H1 (cell line): Measurements from ENCODE around the gene RNGTT. TPM values are rescaled to one million over a fixed set of nuclear protein-coding genes. Genes with fewer than 3 reads are reported as not detected.

Experiments
- CTCF ChIA-PET: fragments of 300-600 bp; sonication (Branson Sonifier 250); formaldehyde crosslinking; loops from one replicate; lab custom pipeline; 2021; ENCODE audit not compliant: partially characterized antibody; lab: Charles Lee
- POLR2A ChIA-PET: fragments of 300-600 bp; sonication (Branson Sonifier 250); formaldehyde crosslinking; loops from one replicate; lab custom pipeline; 2021; ENCODE audit warnings: inconsistent platforms; ENCODE audit not compliant: partially characterized antibody; lab: Charles Lee
- DNase-seq, 2 experiments: peaks; one replicate each; pipeline versions ENCODE4 v3.0.0 to v3.0.0-alpha.2; 2010 to 2022; ENCODE audit warnings: low spot score in 2 of 2, low read depth in 1 of 2, mixed read lengths in 1 of 2
- FAIRE-seq: peaks from 2 replicates; lab custom pipeline; 2011; peaks lifted over from hg19 to GRCh38; lab: Jason Lieb, UNC
- H2AFZ ChIP-seq: 2 replicates; pipeline ENCODE4 v1.8.1; 2012; ENCODE audit warnings: low read length, inconsistent platforms
- H2AK5ac ChIP-seq: 2 replicates; pipeline ENCODE4 v1.6.1; 2013; ENCODE audit warnings: low read depth, low read length
- H2BK120ac ChIP-seq: replicated peaks from 2 replicates; pipeline ENCODE3; 2013; ENCODE audit warnings: low read depth, low read length, inconsistent platforms
- H2BK12ac ChIP-seq: 2 replicates; pipeline ENCODE4 v1.6.1; 2013; ENCODE audit warnings: low read depth, low read length
- H2BK15ac ChIP-seq: 2 replicates; pipeline ENCODE4 v1.6.1; 2013; ENCODE audit warnings: low read length
- H2BK20ac ChIP-seq: 2 replicates; pipeline ENCODE4 v1.6.1; 2013; ENCODE audit warnings: low read length
- H2BK5ac ChIP-seq: 2 replicates; pipeline ENCODE4 v1.6.1; 2013; ENCODE audit warnings: low read depth, low read length
- H3K14ac ChIP-seq: 2 replicates; pipeline ENCODE4 v1.6.1; 2013; ENCODE audit warnings: inconsistent platforms; ENCODE audit not compliant: insufficient read length
- H3K18ac ChIP-seq: 2 replicates; pipeline ENCODE4 v1.6.1; 2013; ENCODE audit warnings: low read length; ENCODE audit errors: extremely low read depth
- H3K23ac ChIP-seq: 2 replicates; pipeline ENCODE4 v1.6.1; 2013; ENCODE audit warnings: inconsistent platforms; ENCODE audit not compliant: insufficient read length
- H3K23me2 ChIP-seq: 2 replicates; pipeline ENCODE4 v1.6.1; 2013; ENCODE audit warnings: low read depth, low read length
- H3K27ac ChIP-seq: 2 replicates; pipeline ENCODE4 v1.6.1; 2011; ENCODE audit warnings: low read depth, low read length, inconsistent platforms
- H3K27me3 ChIP-seq, 4 experiments: replicated peaks in 1 of 4; 1 replicate in 1 of 4; 2 replicates in 3 of 4; pipeline versions ENCODE4 v1.6.1 to v1.8.1; 2011 to 2013; ENCODE audit warnings: low read length in 3 of 4, mild to moderate bottlenecking in 3 of 4, inconsistent platforms in 2 of 4, mixed read lengths in 2 of 4, moderate library complexity in 1 of 4; ENCODE audit not compliant: control insufficient read depth in 3 of 4, insufficient read depth in 3 of 4; ENCODE audit errors: extremely low read depth in 1 of 4
- H3K36me3 ChIP-seq, 4 experiments: 2 replicates each; pipeline versions ENCODE4 v1.6.1 to v1.8.1; 2011 to 2013; ENCODE audit warnings: mild to moderate bottlenecking in 4 of 4, low read length in 3 of 4, moderate library complexity in 2 of 4, control low read depth in 1 of 4, inconsistent platforms in 1 of 4; ENCODE audit not compliant: insufficient read depth in 4 of 4, control insufficient read depth in 2 of 4
- H3K4ac ChIP-seq: replicated peaks from 2 replicates; pipeline ENCODE3; 2013; ENCODE audit warnings: low read length, low read depth, mixed read lengths, inconsistent platforms; ENCODE audit not compliant: insufficient read length
- H3K4me1 ChIP-seq, 4 experiments: replicated peaks in 1 of 4; 1 replicate in 1 of 4; 2 replicates in 3 of 4; pipeline versions ENCODE4 v1.6.1 to v1.8.1; 2011 to 2013; ENCODE audit warnings: low read length in 3 of 4, inconsistent platforms in 2 of 4, mixed read lengths in 1 of 4; ENCODE audit not compliant: insufficient read depth in 4 of 4, control insufficient read depth in 3 of 4
- H3K4me2 ChIP-seq, 2 experiments: 2 replicates each; pipeline versions ENCODE4 v1.6.1 to v1.8.1; 2011 to 2013; ENCODE audit warnings: low read depth in 2 of 2, low read length in 2 of 2, control low read depth in 1 of 2, inconsistent platforms in 1 of 2, mild to moderate bottlenecking in 1 of 2; ENCODE audit not compliant: insufficient read depth in 1 of 2
- H3K4me3 ChIP-seq, 4 experiments: fragments of 200-600, 300-600 bp in 1 of 4; sonication (generic), shearing (Covaris generic), sonication (Bioruptor Twin) in 1 of 4; 2 replicates each; pipeline versions ENCODE4 v1.5.1 to v1.8.1; 2011 to 2016; ENCODE audit warnings: low read length in 4 of 4, low read depth in 3 of 4, control low read depth in 2 of 4, inconsistent platforms in 2 of 4, mild to moderate bottlenecking in 2 of 4, mixed read lengths in 1 of 4, moderate library complexity in 1 of 4; ENCODE audit not compliant: insufficient read depth in 2 of 4; ENCODE audit errors: extremely low read depth in 1 of 4
- H3K56ac ChIP-seq: replicated peaks from 2 replicates; pipeline ENCODE3; 2013; ENCODE audit warnings: low read depth, mild to moderate bottlenecking, mixed read lengths, low read length, inconsistent platforms; ENCODE audit not compliant: insufficient read length
- H3K79me1 ChIP-seq: 2 replicates; pipeline ENCODE4 v1.6.1; 2013; ENCODE audit warnings: low read depth, low read length, control low read depth
- H3K79me2 ChIP-seq, 2 experiments: 2 replicates each; pipeline versions ENCODE4 v1.6.1 to v1.8.1; 2012 to 2013; ENCODE audit warnings: low read length in 2 of 2, mild to moderate bottlenecking in 2 of 2, inconsistent platforms in 1 of 2; ENCODE audit not compliant: insufficient read depth in 2 of 2, control insufficient read depth in 1 of 2
- H3K9ac ChIP-seq, 4 experiments: replicated peaks in 1 of 4; 1 replicate in 1 of 4; 2 replicates in 3 of 4; pipeline versions ENCODE4 v1.6.1 to v1.8.1; 2011 to 2013; ENCODE audit warnings: low read depth in 3 of 4, low read length in 3 of 4, control low read depth in 2 of 4, mild to moderate bottlenecking in 2 of 4, moderate library complexity in 2 of 4, inconsistent platforms in 1 of 4; ENCODE audit errors: extremely low read depth in 1 of 4
- H3K9me3 ChIP-seq, 2 experiments: 2 replicates each; pipeline versions ENCODE4 v1.6.1 to v1.8.1; 2012 to 2013; ENCODE audit warnings: mild to moderate bottlenecking in 2 of 2, moderate library complexity in 2 of 2, control low read depth in 1 of 2, inconsistent platforms in 1 of 2, low read depth in 1 of 2, low read length in 1 of 2, mixed read lengths in 1 of 2; ENCODE audit not compliant: insufficient read depth in 2 of 2
- H4K20me1 ChIP-seq, 2 experiments: replicated peaks in 1 of 2; 2 replicates each; pipeline versions ENCODE3 to v1.8.1; 2011 to 2013; ENCODE audit warnings: inconsistent platforms in 2 of 2, low read length in 2 of 2, mild to moderate bottlenecking in 1 of 2; ENCODE audit not compliant: insufficient read depth in 2 of 2, control insufficient read depth in 1 of 2
- H4K5ac ChIP-seq: 2 replicates; pipeline ENCODE4 v1.6.1; 2013; ENCODE audit warnings: low read length, low read depth, mixed read lengths, inconsistent platforms; ENCODE audit not compliant: insufficient read length
- H4K8ac ChIP-seq: 2 replicates; pipeline ENCODE4 v1.8.0; 2013; ENCODE audit warnings: mild to moderate bottlenecking, moderate library complexity, low read length, inconsistent platforms; ENCODE audit not compliant: insufficient read depth; ENCODE audit errors: extremely low read depth
- H4K91ac ChIP-seq: replicated peaks from 2 replicates; pipeline ENCODE3; 2013; ENCODE audit warnings: low read length, mixed read lengths, inconsistent platforms; ENCODE audit not compliant: insufficient read length
- ASH2L ChIP-seq: fragments of 200-600, 300-600 bp; sonication (generic); IDR thresholded peaks from one replicate; pipeline ENCODE4 v1.7.1; 2017; ENCODE audit warnings: low read length
- CREB1 ChIP-seq: IDR thresholded peaks from 2 replicates; pipeline ENCODE4 v1.6.1; 2012; ENCODE audit warnings: inconsistent platforms
- EGR1 ChIP-seq: IDR thresholded peaks from 2 replicates; pipeline ENCODE4 v1.6.1; 2011; ENCODE audit warnings: low read depth, low read length, borderline replicate concordance
- HDAC6 ChIP-seq: IDR thresholded peaks from one replicate; pipeline ENCODE4 v1.7.1; 2012; ENCODE audit warnings: low read depth, mild to moderate bottlenecking, inconsistent platforms, low read length, moderate library complexity
- KDM1A ChIP-seq: fragments of 200-600, 300-600 bp; sonication (generic); IDR thresholded peaks from 2 replicates; pipeline ENCODE4 v1.7.1; 2016; ENCODE audit warnings: mild to moderate bottlenecking, low read length, borderline replicate concordance
- KDM4A ChIP-seq: IDR thresholded peaks from one replicate; pipeline ENCODE4 v1.7.1; 2012; ENCODE audit warnings: low read depth, mild to moderate bottlenecking, moderate library complexity, low read length, inconsistent platforms; ENCODE audit not compliant: severe bottlenecking
- KDM5A ChIP-seq: fragments of 200-600 bp; IDR thresholded peaks from 2 replicates; pipeline ENCODE4 v1.7.1; 2012; ENCODE audit warnings: mild to moderate bottlenecking, low read length, inconsistent platforms, mixed read lengths
- NANOG ChIP-seq: IDR thresholded peaks from 2 replicates; pipeline ENCODE4 v1.6.1; 2011; ENCODE audit warnings: low read length, low read depth, mild to moderate bottlenecking, inconsistent platforms; ENCODE audit not compliant: insufficient read depth, poor library complexity, severe bottlenecking
- RFX5 ChIP-seq: IDR thresholded peaks from 2 replicates; pipeline ENCODE4 v1.6.1; 2011; ENCODE audit warnings: low read depth, low read length, improper control_type of control experiment, borderline replicate concordance
- SP2 ChIP-seq: IDR thresholded peaks from 2 replicates; pipeline ENCODE4 v1.6.1; 2012; ENCODE audit warnings: mild to moderate bottlenecking, low read length, inconsistent platforms
- SP4 ChIP-seq: IDR thresholded peaks from 2 replicates; pipeline ENCODE4 v1.6.1; 2012; ENCODE audit warnings: low read length, inconsistent platforms
- SRF ChIP-seq: IDR thresholded peaks from 2 replicates; pipeline ENCODE4 v1.6.1; 2011; ENCODE audit warnings: mild to moderate bottlenecking, low read depth, low read length, moderate library complexity
- WGBS, 2 experiments: shearing (Covaris generic) in 1 of 2; methylation state at CpG; one replicate each; pipeline versions ENCODE4 v1.1.6 to v1.1.7; 2013 to 2015; ENCODE audit warnings: low lambda C conversion rate in 2 of 2, mixed read lengths in 2 of 2, inconsistent platforms in 1 of 2, low coverage in 1 of 2, missing lambda C conversion rate in 1 of 2; ENCODE audit not compliant: insufficient replicate concordance in 2 of 2, insufficient coverage in 1 of 2, insufficient read length in 1 of 2; ENCODE audit errors: extremely low coverage in 1 of 2, missing lambda C conversion rate in 1 of 2; 5-methylcytosine and 5-hydroxymethylcytosine counted together
- polyA plus RNA-seq, 7 experiments: library from polyadenylated mRNA; depleted of rRNA in 3 of 7; stranded (reverse) in 5 of 7; unstranded in 2 of 7; fragments of >200 nt in 5 of 7; fragments of 200-250 nt in 2 of 7; gene quantifications; 1 replicate in 5 of 7; 2 replicates in 1 of 7; 4 replicates in 1 of 7; pipeline versions ENCODE4 v1.2.1 to v1.2.3, GENCODE V29; 2011 to 2013; ENCODE audit warnings: missing spikeins in 2 of 7, mixed read lengths in 2 of 7
- total RNA-seq: library from RNA; stranded (reverse); fragmentation: NEBNext Ultra II Directional; extraction: Animal tissue kit (Norgen Biotek cat#: 25700); gene quantifications from 2 replicates; pipeline ENCODE4 v1.2.1, GENCODE V29; 2021
- TF ChIP-seq, protein P1 (sequence below): IDR thresholded peaks from 2 replicates; pipeline ENCODE4 v1.6.1; 2011; ENCODE audit warnings: low read length, improper control_type of control experiment

The RNGTT gene
- total and polyA plus RNA-seq, 2 of the 8 experiments (the other 6 are each of a cell fraction or from before 2014, with no cell fraction given), result 3.6 to 21.2 TPM

DNA sequence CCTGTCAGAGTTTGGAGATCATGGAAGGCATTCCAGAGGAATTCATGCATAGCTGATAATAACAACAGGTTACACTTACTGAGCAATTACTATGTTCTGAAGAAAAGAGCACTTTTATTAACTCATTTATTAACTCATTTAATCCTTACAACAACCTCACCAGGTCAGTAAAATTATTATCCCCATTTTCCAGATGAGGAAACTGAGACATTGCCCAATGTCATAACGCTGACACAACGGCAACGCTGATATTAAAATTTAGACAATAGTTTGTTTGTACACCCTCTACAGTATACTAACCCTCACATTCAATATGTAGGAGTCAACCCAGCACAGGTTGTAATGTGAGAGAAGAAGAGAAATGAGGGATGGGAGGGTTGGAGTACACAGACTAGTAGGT is 105.0 kb downstream of the RNGTT start:
- H3K23ac ChIP-seq, result no peak overlapping the region
- no peaks in the 10 kb centered on the region for H3K9me3 ChIP-seq
- H3K27ac ChIP-seq, result no peak overlapping the region
- WGBS, 2 experiments, result 100% methylated on average over 3 of the region's 3 CpGs; no CpG with 5 or more reads in 1 of the 2 experiments
- H4K20me1 ChIP-seq, result no peaks in the 10 kb centered on the region
- H3K4me2 ChIP-seq, result no peak overlapping the region
- H3K79me2 ChIP-seq, result no peaks in the 10 kb centered on the region
- H2BK15ac ChIP-seq, result no peak overlapping the region
- H2BK20ac ChIP-seq, result no peak overlapping the region
- no peak overlapping the region for H2BK5ac ChIP-seq
- no peaks in the 10 kb centered on the region for H3K4me1 ChIP-seq
- H4K91ac ChIP-seq, result no peak overlapping the region
- no peak overlapping the region for H3K9ac ChIP-seq
- no peaks in the 10 kb centered on the region for H3K27me3 ChIP-seq
- no peak for DNase-seq
- no peak overlapping the region for H2AK5ac ChIP-seq
- no peak overlapping the region for H3K14ac ChIP-seq
- H2BK120ac ChIP-seq, result no peak overlapping the region
- no peak overlapping the region for H2BK12ac ChIP-seq
- H3K4me3 ChIP-seq, result no peak overlapping the region
- H3K18ac ChIP-seq, result no peak overlapping the region
- no peak for TF ChIP-seq SP2
- TF ChIP-seq NANOG, result no peak
- no peak for TF ChIP-seq KDM1A
- no peak for TF ChIP-seq KDM4A
- TF ChIP-seq ASH2L, result no peak
- no peak for TF ChIP-seq EGR1
- no peak for TF ChIP-seq CREB1
- no peak for TF ChIP-seq RFX5
- TF ChIP-seq, protein P1, sequence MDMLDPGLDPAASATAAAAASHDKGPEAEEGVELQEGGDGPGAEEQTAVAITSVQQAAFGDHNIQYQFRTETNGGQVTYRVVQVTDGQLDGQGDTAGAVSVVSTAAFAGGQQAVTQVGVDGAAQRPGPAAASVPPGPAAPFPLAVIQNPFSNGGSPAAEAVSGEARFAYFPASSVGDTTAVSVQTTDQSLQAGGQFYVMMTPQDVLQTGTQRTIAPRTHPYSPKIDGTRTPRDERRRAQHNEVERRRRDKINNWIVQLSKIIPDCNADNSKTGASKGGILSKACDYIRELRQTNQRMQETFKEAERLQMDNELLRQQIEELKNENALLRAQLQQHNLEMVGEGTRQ, result no peak
- TF ChIP-seq KDM5A, result no peak
- TF ChIP-seq SP4, result no peak
- TF ChIP-seq HDAC6, result no peak
- no peak for TF ChIP-seq SRF
- POLR2A ChIA-PET, result no interaction called here
- no peak overlapping the region for H4K5ac ChIP-seq
- no peak overlapping the region for H3K56ac ChIP-seq
- CTCF ChIA-PET, result no interaction called here
- no peaks in the 10 kb centered on the region for H3K79me1 ChIP-seq
- no peaks in the 10 kb centered on the region for H3K23me2 ChIP-seq
- FAIRE-seq, result no peak
- H3K36me3 ChIP-seq, result no peaks in the 10 kb centered on the region
- H3K4ac ChIP-seq, result no peak overlapping the region
- H4K8ac ChIP-seq, result no peak overlapping the region
- no peak overlapping the region for H2AFZ ChIP-seq
